ENCODE data around the gene C2orf74. TPM values are rescaled to one million over a fixed set of nuclear protein-coding genes. Genes with fewer than 3 reads are reported as not detected.
"Not testable (repeated sequence)": the region's sequence is repeated elsewhere in the genome, so short reads cannot be mapped to it uniquely, and the experiment has no call there.

C2orf74 gene
- total RNA-seq, 2 experiments from 2014 or later = 14.7 to 15.9 TPM

DNA sequence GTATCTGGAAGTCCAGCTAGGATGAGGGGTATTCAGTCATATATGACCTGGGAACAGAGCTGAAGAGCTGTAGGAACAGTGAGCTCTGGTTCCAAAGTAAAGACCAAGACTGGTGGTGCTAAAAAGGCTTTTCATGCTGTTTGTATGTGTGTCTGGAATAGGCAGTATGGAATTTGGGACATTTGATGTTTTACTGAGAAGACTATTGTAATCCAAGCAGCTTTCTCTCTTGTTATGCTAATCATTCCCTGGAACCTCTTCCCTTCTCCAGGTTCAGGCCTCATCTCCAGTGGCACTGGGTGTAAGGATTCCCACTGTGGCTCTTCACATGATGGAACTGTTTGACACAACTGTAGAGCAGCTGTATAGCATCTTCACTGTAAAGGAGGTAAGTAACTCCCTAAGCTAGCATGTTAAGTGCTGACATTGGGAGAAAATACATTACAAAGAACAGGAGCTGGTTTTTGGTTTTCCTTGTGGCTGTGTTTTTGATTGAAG lies 23.3 kb downstream of the C2orf74 start:
- H3K9me3 Mint-ChIP-seq = no peaks in the 10 kb centered on the region
- intact Hi-C loops (cut with micrococcal nuclease) = no loop called here
- DNase-seq = no peak
- ChIA-PET CTCF (interaction anchor here (0.7 kb wide), 1 partner anchor 58 kb away, joined by 4 read pairs; no protein-coding TSS in a partner anchor), POLR2A (no interaction called here)
- no peaks in the 10 kb centered on the region for H3K27me3 Mint-ChIP-seq
- peaks cover 38% of the 10 kb centered on the region for H3K4me1 Mint-ChIP-seq (ENCODE audit: low read depth)
- peak overlapping the region; percentile 8 for H3K27ac Mint-ChIP-seq
- H3K36me3 Mint-ChIP-seq = peaks cover 66% of the 10 kb centered on the region
- H3K4me3 Mint-ChIP-seq = no peak overlapping the region

DNA sequence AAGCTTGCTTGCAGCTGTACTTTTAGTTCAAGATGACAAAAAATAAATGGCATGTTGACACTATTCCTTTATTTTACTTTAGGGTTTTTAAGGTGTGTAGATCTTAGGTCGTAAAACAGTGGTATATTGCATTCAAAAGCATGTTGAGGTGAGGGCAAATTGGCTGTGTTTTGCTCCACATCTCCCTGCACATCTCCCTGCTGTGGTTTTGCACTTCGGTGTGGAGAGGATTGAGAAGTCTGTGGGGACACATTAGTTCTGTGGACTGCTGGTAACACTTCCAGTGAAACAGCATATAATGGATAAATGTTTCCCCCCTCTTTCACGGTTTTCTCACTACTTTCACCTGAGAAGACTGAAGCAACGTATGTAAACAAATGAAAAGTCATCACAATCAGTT lies 25.1 kb downstream of the C2orf74 start:
- no peak for DNase-seq
- Mint-ChIP-seq H3K27ac (no peak overlapping the region), H3K27me3 (no peaks in the 10 kb centered on the region), H3K36me3 (peaks cover 53% of the 10 kb centered on the region), H3K4me1 (ENCODE audit: low read depth) (peaks cover 32% of the 10 kb centered on the region), H3K4me3 (no peak overlapping the region), H3K9me3 (no peaks in the 10 kb centered on the region)
- ChIA-PET POLR2A (interaction anchor here (0.6 kb wide), 1 partner anchor 42 kb away, joined by 3 read pairs; no protein-coding TSS in a partner anchor), CTCF (no interaction called here)
- intact Hi-C loops (cut with micrococcal nuclease) = no loop called here

DNA sequence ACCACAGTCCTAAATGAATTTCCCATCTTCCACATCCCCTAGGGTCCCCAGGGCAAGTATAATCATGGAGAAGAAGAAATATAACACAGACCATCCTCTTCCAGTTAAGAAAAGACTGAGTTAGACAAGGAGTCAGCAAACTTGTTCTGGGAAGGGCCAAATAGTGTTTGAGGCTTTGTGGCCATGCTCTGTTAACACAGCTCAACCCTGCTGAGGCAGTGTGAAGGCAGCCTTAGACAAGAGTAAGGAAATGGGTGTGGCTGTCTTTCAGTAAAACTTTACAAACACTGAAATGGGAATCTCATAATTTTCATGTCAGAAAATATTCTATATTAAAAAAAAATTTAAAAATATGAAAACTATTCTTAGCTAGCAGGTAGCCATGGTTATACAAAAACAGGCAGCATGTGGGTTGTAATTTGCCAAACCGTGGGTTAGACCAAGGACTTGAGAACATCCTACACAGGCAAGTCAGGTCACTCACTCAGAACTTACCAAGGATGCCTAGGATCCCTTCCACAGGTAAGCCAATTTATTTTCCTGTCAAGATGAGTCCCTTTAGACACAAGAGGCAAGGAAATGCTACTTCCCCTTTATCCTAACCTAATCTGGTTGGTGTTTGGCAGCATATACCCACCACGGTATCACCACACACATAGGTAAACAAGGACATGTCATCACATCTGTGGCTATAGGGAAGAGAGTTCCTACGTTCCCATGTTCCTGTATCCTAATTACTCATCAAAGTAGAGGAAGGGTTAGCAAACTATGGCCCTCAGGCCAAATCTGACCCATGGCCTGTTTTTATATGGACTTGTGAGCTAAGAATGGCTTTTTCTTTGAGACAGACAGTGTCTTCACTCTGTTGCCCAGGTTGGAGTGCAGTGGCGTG lies 31.9 kb downstream of the C2orf74 start:
- DNase-seq = no peak
- H3K36me3 Mint-ChIP-seq = peaks cover 14% of the 10 kb centered on the region
- POLR2A ChIA-PET = interaction anchor here (1.2 kb wide), 1 partner anchor 17 kb away, joined by 3 read pairs; no protein-coding TSS in a partner anchor

DNA sequence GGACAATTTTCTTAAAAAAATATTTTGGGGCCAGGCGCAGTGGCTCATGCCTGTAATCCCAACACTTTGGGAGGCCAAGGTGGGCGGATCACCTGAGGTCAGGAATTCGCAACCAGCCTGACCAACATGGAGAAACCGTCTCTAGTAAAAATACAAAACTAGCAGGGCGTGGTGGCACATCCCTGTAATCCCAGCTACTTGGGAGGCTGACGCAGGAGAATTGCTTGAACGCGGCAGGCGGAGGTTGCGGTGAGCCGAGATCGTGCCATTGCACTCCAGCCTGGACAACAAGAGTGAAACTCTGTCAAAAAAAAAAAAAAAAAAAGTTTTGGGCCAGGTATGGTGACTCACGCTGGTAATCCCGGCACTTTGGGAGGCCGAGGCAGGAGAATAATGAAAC lies 32.7 kb downstream of the C2orf74 start:
- H3K27me3 Mint-ChIP-seq; H3K27ac Mint-ChIP-seq; H3K4me3 Mint-ChIP-seq; intact Hi-C loops (cut with micrococcal nuclease); H3K9me3 Mint-ChIP-seq; POLR2A ChIA-PET; DNase-seq: not testable (repeated sequence)
- Mint-ChIP-seq H3K36me3 (peaks cover 17% of the 10 kb centered on the region), H3K4me1 (ENCODE audit: low read depth) (peaks cover 25% of the 10 kb centered on the region)
- CTCF ChIA-PET = interaction anchor here (1.0 to 1.2 kb wide), 2 partner anchors 13 to 191 kb away, joined by 3 to 4 read pairs; no protein-coding TSS in a partner anchor

More for the DNA sequence above, 31.9 kb downstream of the C2orf74 start:
- no peaks in the 10 kb centered on the region for H3K9me3 Mint-ChIP-seq
- H3K4me3 Mint-ChIP-seq = no peak overlapping the region
- H3K27ac Mint-ChIP-seq = peak overlapping the region; percentile 6
- CTCF ChIA-PET = interaction anchor here (1.0 to 1.2 kb wide), 2 partner anchors 13 to 192 kb away, joined by 3 to 4 read pairs; no protein-coding TSS in a partner anchor
- peaks cover 25% of the 10 kb centered on the region for H3K4me1 Mint-ChIP-seq (ENCODE audit: low read depth)
- H3K27me3 Mint-ChIP-seq = no peaks in the 10 kb centered on the region
- intact Hi-C loops (cut with micrococcal nuclease) = no loop called here

DNA sequence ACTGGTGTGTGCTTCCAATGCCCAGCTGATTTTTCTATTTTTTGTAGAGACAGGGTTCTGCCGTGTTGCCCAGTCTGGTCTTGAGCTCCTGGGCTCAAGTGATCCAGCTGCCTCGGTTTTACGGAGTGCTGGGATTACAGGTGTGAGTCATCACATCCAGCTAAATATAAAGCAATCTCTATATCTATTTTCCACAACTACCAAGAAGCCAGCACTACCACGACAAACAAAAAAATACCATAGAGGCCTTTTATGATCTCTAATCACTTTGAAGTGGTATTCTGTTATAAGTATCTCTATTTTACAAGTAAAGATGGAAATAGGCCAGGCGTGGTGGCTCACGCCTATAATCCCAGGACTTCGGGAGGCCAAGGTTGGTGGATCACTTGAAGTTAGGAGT lies 34.7 kb downstream of the C2orf74 start:
- H3K4me3 Mint-ChIP-seq = no peak overlapping the region
- no peaks in the 10 kb centered on the region for H3K27me3 Mint-ChIP-seq
- no peak for DNase-seq
- H3K9me3 Mint-ChIP-seq = no peaks in the 10 kb centered on the region
- ChIA-PET CTCF (no interaction called here), POLR2A (no interaction called here)
- intact Hi-C loops (cut with micrococcal nuclease) = no loop called here
- no peak overlapping the region for H3K27ac Mint-ChIP-seq
- peaks cover 14% of the 10 kb centered on the region for H3K4me1 Mint-ChIP-seq (ENCODE audit: low read depth)
- H3K36me3 Mint-ChIP-seq = peaks cover 17% of the 10 kb centered on the region

DNA sequence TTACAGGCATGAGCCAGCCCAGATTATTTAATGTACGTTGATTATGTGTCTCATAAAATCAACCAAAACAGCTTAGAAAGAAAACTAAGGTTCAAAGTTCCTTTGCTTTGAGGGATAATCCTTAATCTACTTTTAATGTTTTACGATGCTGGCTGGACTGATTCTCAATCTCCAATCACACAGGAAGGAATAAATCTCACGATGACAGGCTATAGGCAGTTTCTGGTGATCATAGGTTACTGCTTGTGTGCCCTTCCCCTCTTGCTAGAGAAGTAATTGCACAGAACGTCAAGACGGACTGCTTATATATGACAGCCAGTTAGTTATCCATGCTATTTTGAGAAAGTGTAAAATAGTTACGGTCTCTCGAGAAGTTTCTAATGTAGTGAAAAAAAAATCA lies 43.1 kb downstream of the C2orf74 start:
- intact Hi-C loops (cut with micrococcal nuclease) = no loop called here
- ChIA-PET CTCF (no interaction called here), POLR2A (no interaction called here)
- DNase-seq = no peak
- no peaks in the 10 kb centered on the region for H3K27me3 Mint-ChIP-seq
- no peaks in the 10 kb centered on the region for H3K9me3 Mint-ChIP-seq
- no peak overlapping the region for H3K27ac Mint-ChIP-seq
- H3K4me3 Mint-ChIP-seq = no peak overlapping the region
- no peaks in the 10 kb centered on the region for H3K4me1 Mint-ChIP-seq (ENCODE audit: low read depth)
- peaks cover 33% of the 10 kb centered on the region for H3K36me3 Mint-ChIP-seq

DNA sequence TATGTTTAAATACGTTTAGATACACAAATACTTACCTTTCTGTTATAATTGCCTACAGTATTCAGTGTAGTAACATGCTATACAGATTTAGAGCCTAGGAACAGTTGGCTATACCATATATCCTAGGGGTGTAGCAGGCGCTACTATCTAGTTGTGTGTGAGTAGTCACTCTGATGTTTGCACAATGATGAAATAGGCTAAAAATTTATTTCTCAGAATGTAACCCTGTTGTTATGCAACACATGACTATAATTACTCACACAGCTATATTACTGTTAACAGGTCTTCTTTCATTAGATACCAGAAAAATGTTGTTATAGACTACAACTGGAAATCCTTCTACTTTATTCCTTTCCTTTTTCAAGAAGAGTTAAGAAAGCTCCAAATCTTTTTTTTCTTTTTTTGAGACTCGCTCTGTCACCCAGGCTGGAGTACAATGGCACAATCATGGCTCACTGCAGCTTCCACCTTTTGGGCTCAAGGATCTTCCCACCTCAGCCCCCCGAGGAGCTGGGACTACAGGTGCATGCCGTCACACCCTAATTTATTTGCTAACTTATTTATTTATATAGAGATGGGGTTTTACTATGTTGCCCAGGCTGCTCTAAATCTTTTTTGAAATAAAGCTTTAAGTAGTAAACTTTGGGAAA lies 48.5 kb downstream of the C2orf74 start:
- Mint-ChIP-seq H3K9me3 (no peaks in the 10 kb centered on the region), H3K4me3 (no peak overlapping the region), H3K36me3 (peaks cover 25% of the 10 kb centered on the region), H3K27me3 (no peaks in the 10 kb centered on the region), H3K4me1 (ENCODE audit: low read depth) (no peaks in the 10 kb centered on the region), H3K27ac (no peak overlapping the region)
- POLR2A ChIA-PET = no interaction called here
- CTCF ChIA-PET = no interaction called here
- DNase-seq = no peak
- intact Hi-C loops (cut with micrococcal nuclease) = no loop called here

DNA sequence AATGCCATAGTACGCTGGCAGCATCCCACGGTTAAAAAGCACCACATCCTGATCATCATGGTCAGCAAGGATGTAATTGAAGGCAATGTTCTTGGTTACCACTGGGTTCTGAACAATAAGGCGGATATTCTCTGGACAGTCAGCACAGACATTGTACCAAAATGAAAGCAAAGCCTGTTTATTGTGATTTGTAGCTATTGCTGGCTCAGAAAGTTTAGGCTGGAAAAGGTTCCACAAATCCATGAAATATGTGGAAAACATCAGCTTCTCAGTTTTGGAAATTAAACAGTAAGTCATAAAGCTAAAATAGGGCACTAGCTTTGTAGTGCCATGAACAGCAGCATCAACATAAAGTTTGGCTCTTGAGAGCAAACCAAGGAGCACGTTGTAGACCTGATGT lies 52.2 kb downstream of the C2orf74 start:
- no peak for DNase-seq
- H3K36me3 Mint-ChIP-seq = peaks cover 18% of the 10 kb centered on the region
- no peak overlapping the region for H3K4me3 Mint-ChIP-seq
- no peaks in the 10 kb centered on the region for H3K4me1 Mint-ChIP-seq (ENCODE audit: low read depth)
- H3K27ac Mint-ChIP-seq = no peak overlapping the region
- intact Hi-C loops (cut with micrococcal nuclease) = no loop called here
- H3K9me3 Mint-ChIP-seq = no peaks in the 10 kb centered on the region
- ChIA-PET CTCF (no interaction called here), POLR2A (no interaction called here)
- H3K27me3 Mint-ChIP-seq = no peaks in the 10 kb centered on the region

Other genes starting within 250 kb of the C2orf74 start
- 10 to 100 TPM; 18.4 to 18.7 TPM for gene PEX13, start 144.5 kb upstream of the C2orf74 start, total RNA-seq
- gene PUS10, start 143.9 kb upstream of the C2orf74 start, total RNA-seq = 1 to 10 TPM; 8.1 to 8.9 TPM
- 1 to 10 TPM; 5.3 to 5.9 TPM for gene SANBR, start 96.3 kb upstream of the C2orf74 start, total RNA-seq

Measured in activated CD4-positive, alpha-beta memory T cell treated with anti-CD3 and anti-CD28 coated beads for 36 hours (primary cell).